OCI-LY7 (cell line): ENCODE measurements around the gene MMD.

Source experiments
- CTCF ChIP-seq: fragments of 200-600 bp; sonication (generic); conservative IDR thresholded peaks from 2 replicates; pipeline ENCODE4 v1.5.1; 2014; ENCODE audit warnings: mild to moderate bottlenecking, antibody characterized with exemption, low read length, moderate library complexity, mixed read lengths
- EZH2phosphoT487 ChIP-seq: fragments of 200-600 bp; sonication (generic); IDR thresholded peaks from 2 replicates; pipeline ENCODE4 v1.6.1; 2018; ENCODE audit warnings: low read depth, borderline replicate concordance, mild to moderate bottlenecking, mixed run types, antibody characterized with exemption, low read length, moderate library complexity, mixed read lengths

- TF ChIP-seq EZH2phosphoT487, result no peak
- no peak for TF ChIP-seq CTCF
Observed at GRCh38 chr17:55395803-55396505, 25.7 kb downstream of the MMD start.
